NOMO-1 treated with DMSO at 0.1 percent for 48 hours (cell line): ENCODE results near the gene RFPL1.
"Not testable (repeated sequence)": the region's sequence is repeated elsewhere in the genome, so short reads cannot be mapped to it uniquely, and the experiment has no call there.

Experiments used
- DNase-seq: peaks from one replicate; lab custom pipeline; 2025; ENCODE audit not compliant: unreplicated experiment; lab: John Stamatoyannopoulos, UW

Gene RFPL1

DNA sequence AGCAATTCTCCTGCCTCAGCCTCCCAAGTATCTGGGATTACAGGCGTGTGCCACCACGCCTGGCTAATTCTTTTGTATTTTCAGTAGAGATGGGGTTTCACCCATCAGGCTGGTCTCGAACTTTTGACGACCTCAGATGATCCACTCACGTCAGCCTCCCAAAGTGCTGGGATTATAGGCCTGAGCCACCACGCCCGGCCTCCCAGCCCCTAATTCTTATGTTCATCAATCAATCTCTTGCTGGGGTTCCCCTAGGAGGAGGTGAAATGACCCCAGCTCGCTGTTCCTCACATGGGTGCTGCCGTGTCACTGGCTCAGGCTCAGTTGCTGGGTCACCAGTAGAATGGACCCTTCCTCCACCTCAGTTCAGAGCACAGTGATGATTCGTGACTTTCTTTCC lies at the start of gene RFPL1:
Gene RFPL1 (plus strand): TSS at position 301 of the 400 bp plus-strand sequence.
- DNase-seq = not testable (repeated sequence)

DNA sequence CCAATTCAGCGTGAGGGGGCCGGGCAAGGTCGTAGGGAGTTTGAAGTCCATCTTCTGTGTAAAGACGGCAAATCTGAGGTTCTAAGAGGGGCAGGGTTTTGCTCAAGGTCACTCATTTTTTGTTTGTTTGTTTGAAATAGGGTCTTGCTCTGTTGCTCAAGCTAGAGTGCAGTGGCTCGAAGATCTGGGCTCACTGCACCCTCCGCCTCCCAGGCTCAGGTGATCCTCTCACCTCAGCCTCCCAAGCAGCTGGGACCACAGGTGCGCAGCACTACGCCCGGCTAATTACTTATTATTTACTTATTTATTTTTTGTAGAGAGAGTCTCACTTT lies 49.7 kb upstream of the RFPL1 start:
- DNase-seq = no peak

DNA sequence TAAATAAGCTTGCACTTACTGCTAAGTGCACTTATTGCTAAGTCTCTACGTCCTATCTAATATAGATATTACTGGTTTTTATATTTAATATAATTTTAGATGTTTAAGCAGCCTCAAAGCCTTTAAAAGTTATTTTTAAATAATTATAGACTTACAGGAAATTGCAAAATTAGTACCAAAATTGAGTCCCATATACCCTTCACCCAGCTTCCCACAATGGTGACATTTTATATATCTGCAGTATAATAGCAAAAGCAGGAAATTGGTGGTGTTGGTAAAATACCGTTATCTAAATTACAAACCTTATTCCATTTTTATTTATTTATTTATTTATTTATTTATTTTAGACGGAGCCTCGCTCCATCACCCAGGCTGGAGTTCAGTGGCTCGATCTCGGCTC lies 48.1 kb upstream of the RFPL1 start:
- DNase-seq = no peak

DNA sequence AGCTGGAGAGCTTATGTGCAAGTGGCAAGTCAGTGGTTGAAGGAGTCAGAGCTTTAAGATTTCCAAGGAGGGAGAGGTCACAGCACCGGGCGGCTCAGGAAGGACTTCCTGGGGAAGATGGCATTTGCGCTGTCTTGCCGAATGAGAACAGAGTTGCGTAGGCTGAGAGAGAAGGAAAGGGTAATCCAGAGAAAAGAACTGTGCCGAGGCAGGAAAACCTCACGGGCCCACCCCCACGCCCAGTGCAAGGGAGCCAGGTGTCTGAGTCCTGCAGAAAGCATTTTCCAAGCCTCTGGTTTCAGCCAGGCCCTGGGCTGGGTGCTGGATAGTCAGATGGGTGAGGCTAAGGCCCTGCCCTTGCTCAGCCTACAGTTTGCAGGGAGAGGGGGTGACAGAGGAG lies 46.8 kb upstream of the RFPL1 start:
- no peak for DNase-seq

DNA sequence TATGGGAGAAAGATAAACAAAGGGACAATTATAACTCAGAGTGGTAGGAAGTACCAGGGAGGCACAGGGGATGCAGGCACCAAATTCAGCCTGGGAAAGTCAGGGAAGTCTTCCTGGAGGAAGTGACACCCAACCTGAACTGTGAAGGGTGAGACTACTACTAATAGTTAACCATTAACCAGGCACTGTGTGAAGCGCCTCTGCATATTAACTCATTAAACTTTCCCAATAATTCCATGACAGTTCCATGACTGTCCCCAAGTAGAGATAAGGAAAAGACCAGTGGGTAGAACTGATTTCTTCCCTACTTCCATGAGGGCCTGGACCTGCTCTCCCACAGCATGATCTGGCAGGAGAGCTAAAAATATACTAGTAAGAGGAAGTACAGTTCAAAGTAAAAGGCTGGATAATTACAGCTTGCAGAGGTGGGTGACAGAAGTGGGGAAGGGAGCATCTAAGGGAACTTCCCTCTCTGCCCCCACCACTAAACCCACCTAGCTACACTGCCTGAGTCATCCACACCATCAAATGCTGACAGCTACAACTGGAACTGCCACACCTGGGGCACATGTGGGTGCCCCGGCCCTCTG lies 45.3 kb upstream of the RFPL1 start:
- DNase-seq = peak; percentile 84

DNA sequence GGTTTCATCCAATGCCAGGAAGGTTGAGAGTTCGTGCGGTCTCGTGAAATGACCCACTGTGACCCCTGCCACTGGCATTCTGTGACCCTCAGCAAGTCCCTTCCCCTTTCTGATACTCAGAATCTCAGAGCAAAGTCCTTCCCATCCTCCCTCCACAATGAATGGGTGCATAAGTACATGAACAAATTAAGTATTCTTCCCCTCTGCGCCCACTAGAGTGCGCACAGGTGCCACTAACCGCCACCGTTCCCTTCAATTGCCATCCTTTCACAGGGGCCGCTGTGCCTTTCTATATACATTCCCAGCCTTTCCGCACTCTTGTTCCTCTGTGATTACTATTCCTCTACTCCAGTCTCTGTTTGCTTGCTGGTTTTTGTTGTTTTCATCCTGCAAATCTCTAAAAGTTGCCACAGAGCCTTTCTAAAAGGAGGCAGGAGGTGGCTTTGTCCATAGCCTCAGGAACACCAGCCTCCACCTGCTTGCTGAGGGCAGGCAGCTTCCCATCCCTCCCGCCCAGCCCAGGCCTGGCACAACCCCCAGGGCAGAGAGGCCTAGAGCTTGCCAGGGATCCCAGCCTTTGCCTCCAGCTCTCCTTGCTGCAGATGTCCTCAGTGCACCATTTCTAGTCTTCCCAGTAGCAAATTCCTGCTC lies 43.3 kb upstream of the RFPL1 start:
- DNase-seq = peak; percentile 75

DNA sequence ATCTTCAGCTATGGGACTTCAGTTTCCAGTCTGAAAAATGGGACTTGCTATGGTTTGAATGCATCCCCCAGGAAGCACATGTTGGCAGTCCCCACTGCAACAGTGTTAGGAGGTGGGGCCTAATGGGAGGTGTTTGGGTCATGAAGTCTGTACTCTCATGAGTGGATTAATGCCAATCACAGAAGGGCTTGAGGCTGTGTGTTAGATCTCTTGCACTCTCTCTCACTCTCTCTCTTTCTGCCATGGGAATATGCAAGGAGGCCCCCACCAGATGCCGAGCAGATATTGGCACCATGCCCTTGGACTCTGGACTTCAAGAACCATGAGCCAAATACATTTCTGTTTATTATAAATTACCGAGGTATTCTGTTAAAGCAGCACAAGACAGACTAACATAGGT lies 42.3 kb upstream of the RFPL1 start:
- DNase-seq = no peak

DNA sequence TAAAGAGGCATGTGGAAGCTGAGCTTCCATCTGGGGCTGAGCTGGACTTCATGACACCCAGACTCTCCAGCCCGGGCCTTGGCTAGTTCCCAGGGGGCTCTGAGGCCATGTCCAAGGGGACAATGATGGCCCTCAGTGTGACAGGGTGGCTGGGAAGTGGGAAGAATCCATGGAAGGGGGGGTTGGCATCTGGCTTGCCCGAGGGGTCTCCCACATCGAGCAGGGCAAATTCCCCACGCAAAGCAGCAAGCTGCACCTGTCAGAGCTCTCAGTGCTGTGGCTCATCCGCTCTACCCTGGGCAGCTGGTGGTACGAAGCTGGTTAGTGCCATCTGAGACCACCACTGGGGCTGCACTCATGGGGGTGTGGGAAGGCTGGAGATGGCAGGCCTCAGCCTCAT lies 40.6 kb upstream of the RFPL1 start:
- DNase-seq = no peak

DNA sequence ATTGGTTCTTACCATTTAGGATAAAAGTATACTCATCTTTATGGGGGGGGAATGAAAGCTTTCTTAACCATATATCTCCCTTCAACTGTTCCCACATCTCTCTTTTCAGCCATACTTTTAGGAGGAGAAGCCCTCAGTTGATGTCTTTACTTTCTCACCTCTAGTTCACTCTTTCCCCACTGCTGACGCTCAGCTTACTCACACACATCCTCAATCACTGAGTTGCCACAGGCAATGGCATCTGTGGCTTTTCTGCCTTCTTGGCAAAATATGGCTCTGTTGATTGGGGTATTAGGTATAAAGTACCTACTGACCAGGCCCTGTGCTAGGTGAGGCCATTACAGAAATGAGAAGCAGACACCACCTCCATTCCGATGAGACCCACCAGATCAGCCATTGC lies 37.8 kb upstream of the RFPL1 start:
- no peak for DNase-seq

DNA sequence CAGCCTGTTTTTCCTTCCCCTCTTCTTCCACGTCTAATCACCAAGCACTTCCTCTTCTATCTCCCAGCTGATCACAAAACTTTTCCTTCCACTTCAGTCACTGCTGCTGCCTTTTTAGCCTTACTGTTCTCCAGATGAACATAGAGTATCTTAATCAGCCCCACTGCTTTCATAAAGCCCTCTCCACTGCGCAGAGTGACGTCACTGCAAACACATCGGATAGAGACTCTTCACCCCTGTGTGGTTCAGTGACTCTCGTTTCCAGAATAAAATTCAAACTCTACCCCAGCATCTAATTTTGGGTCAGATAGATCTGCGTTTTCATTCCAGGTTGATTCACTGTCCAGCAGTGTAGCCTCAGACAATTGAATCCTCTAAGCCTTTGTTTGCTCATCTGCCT lies 36.8 kb upstream of the RFPL1 start:
- not testable (repeated sequence) for DNase-seq

DNA sequence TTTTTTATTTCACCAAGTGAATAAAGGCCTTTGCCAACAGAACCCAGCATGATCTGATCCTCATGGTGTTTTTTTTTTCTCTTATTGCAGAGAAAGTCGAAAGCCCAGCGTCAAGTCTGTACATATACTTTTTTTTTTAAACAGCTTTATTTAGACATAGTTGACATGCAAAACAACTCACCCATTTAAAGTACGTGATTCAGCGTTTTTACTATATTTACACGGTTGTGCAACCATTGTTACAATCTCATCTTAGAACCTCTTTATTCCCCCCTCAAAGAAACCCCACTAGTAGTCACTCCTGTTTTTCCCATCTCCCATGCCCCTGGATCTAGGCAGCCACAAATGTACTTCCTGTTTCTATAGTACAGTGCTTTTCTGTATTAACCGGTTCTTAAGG lies 29.4 kb upstream of the RFPL1 start:
- peak; percentile 64 for DNase-seq

DNA sequence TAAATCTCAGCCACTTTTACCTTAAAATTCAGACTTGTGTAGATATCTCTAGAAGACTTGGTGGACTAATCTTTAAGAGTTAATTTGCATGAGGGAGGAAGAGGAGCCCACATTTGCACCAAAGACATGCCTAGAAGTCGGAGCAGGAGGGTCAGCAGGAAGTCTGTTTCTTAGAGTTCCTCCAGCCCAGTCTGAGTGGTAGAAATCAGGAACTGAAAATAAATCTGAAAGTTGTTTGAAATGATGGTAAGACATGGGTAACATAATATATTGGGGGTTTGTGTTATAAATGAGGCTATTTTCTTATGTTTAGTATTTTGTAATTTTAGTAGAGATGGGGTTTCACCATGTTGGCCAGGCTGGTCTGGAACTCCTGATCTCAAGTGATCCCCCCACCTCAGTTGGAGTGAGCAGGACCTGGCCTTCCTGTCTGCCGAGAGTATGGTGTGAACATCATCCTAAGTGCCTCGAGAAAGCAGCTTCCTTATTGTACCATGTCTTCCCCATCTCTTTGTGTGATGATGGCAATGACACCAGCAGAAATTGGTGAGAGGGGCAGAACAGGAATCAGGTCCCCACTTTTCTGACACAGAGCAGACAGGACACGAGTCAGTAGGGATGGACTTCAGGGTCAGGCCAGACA lies 26.7 kb upstream of the RFPL1 start:
- DNase-seq = peak; percentile 53

DNA sequence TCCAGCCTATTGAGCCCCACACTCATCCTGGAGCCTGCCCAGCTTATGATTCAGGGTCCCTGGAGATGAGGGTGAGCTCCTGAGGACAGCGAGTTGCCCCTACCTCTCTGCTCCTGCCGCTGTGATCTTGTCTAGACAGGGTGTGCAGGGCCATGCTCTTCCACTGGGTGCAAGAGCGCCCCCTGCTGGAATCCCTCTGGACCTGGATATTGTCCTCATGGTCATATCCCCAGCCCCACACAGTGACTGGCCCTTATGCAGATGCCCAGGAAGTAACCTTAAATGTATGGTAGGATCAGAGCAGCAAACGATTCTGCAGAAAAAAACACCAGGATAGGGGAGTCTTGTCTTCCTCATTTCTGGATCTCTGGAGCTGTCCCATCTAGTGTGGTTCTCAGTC lies 25.6 kb upstream of the RFPL1 start:
- DNase-seq = peak; percentile 9

DNA sequence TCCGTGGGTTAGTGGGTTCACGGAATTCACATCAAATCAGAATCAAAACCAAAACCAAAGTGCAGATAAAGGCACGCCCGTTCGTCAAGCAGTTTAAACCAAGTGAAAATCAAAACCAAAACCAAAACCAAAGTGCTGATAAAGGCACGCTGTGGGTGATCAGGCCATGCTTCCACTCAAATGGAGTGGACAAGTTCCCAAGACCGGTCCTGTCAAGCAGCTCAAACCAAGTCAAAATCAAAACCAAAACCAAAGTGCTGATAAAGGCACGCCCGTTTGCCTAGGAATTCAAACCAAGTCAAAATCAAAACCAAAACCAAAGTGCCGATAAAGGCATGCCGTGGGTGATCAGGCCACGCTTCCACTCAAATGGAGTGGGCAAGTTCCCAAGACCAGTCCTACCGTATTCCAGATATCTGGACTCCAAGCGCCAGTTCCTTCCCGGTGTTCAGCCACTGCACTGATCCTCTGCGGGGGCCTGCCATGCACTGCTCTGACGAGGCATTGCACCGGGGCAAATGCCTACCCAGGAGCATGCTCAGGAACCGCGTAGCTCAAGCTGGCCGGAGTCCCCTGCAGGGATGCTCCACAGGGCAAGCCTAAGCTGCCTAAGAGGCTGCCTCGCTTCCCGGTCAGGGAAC lies 23.3 kb upstream of the RFPL1 start:
- DNase-seq = peak; percentile 52

DNA sequence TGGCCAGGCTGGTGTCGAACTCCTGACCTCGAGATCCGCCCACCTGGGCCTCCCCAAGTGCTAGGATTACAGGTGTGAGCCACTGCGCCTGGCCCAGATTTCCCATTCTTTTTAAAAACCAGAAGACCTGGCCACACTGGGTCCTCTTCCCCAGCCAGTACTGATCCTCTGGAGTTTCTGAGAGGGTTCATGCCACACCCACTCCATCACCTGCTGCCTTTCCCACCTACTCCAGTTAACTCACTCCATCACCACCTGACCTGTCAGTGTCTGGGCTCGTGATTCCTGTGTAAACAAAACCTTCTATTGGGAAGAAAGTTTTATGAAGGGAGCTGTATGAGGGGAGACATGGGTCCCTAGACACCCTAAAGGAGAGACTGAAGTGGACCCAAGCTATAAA lies 19.7 kb upstream of the RFPL1 start:
- DNase-seq = not testable (repeated sequence)

DNA sequence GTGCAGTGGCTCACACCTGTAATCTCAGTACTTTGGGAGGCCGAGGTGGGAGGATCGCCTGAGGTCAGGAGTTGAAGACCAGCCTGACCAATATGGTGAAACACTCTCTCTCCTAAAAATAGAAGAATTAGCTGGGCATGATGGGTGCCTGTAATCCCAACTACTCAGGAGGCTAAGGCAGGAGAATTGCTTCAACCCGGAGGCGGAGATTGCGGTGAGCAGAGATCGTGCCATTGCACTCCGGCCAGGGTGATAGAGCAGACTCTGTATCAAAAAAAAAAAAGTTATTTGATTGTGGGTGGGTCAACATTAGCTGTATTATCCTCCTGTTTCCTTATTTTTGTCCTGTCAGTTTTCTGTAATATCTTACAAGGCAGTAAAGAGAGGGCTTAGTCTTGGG lies 11.9 kb upstream of the RFPL1 start:
- DNase-seq = no peak

DNA sequence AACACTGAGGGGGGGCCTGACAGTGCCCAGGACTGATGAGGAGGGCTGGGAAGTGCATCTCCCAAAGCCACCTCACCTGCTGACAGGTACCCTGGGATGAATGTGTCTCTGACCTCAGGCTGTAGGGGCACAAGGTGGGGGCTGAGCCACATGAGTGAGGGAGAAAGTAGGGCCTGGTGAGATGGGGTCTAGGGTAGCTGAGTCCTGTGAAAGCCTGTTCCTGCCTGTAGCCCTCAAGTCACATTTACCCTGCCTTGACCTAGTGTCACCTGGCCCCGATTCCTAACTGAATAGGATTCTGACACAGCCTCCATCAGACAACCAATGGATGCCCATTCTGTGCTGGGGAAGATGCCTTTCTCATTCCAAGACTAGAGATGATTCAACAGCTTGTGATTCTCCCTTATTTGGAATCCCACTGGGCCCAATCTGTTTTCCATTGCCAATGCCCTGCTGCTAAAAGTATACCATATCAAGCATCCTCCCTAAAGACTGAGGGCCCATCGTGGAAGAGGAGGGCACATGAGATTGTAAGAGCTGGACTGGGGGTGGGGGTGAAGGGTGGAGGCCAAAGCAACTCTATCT lies 11.1 kb upstream of the RFPL1 start:
- no peak for DNase-seq

DNA sequence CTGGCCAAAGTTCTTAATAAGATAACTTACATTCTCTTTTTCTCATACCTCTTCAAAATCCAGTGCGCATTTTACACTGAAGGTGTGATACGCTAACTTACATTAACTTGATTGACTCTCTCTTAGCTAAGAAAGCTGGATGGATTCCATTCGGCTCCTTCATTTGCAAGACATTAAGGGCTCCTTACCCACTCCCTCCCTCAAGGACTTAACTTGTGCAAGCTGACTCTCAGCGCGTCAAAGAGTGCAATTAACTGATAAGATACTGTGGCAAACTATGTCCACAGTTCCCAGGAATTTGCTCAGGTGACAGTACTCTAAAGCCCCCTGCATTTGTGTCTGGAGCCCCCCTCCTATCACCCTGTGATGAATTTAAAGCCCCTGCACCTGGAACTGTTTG lies 6.4 kb upstream of the RFPL1 start:
- no peak for DNase-seq

DNA sequence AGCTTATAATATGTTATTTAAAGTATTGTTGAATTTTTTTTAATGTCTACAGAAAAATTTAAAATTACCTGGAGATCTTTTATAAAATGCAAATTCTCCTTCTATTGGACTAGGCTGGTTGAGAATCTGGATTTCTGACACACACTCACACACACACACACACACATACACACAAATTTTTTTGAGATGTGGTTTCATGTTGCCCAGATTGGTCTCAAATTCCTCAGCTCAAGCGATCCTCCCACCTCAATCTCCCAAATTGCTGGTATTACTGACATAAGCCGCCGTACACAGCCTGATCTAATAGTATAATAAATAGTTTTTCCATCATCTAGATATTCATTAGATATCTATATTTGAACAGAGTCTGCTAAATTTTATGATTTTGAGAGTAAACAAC lies 4.5 kb upstream of the RFPL1 start:
- no peak for DNase-seq

DNA sequence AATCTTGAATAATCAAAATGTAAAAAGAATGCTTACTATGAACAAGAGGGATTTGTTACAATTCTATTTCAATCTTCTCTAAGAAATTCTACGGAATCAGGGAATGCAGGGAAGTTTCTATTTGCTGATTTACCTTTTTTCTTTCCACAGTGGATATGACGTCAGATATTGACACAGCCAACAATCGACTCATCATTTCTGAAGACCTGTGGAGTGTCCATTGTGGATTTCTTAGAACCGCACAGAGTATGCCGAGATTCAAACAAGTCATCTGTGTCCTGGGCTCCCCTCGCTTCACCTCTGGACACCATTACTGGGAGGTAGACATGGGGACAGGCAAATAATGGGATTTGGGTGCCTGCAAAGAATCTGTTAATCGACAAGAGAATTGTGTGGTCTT lies 4.1 kb upstream of the RFPL1 start:
- DNase-seq = no peak

DNA sequence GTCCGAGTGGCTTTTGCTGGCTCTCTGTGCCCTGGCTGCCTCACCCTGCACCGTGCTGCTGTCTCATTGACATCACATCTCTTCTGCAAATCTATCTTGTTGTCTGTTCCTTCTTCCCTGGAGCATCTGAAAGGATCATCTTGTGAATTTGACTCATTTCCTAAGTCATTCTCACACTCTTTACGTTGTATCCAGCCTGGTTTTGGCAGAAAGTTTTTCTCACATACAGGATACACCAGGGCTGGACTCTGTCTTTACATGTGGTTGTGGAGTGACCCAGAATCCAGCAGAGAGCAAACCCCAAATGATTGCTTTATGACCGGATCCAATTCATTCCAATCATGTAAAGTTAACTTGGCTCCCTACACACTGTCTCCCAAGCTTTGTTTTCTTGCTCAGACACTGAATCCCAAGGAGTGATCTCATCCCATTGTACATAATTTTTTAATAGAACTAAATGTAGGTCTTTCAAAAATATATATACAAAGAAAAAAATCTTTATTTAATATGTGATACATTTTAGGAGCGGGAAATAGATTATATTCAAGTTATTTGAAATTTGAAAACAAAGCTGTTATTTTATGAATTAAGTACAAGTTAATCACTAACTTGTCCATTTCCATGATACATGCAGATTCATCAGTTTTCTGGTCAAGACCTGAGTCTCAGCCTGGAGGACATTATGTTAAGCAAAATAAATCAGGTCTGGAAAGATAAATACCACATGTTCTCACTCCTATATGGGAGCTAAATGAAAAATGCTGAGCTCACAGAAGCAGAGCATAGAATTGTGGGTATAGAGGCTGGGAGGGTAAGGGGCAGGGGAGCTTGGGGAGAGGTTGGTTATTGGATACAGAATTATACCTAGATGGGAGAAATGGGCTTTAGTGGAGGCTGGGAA lies 2.9 kb upstream of the RFPL1 start:
- no peak for DNase-seq
